Loucy (cell line): ENCODE measurements around the gene TNNT3.

Experiments used
- H2AFZ ChIP-seq: fragments of 200-600 bp; sonication (generic); 2 replicates; pipeline ENCODE4 v1.6.0; 2016; ENCODE audit warnings: antibody characterized with exemption, mild to moderate bottlenecking, low read length, moderate library complexity
- H3F3A ChIP-seq: fragments of 200-600 bp; 2 replicates; pipeline ENCODE4 v1.6.0; 2016; ENCODE audit warnings: antibody characterized with exemption, low read depth, mild to moderate bottlenecking
- H3K27me3 ChIP-seq: fragments of 200-600 bp; sonication (generic); 2 replicates; pipeline ENCODE4 v1.6.1; 2014; ENCODE audit warnings: low read length, mild to moderate bottlenecking; ENCODE audit not compliant: insufficient read depth, poor library complexity, severe bottlenecking
- H3K36me3 ChIP-seq: fragments of 200-600 bp; sonication (generic); 2 replicates; pipeline ENCODE4 v1.6.1; 2016; ENCODE audit warnings: low read length; ENCODE audit not compliant: insufficient read depth
- H3K4me1 ChIP-seq: fragments of 200-600 bp; sonication (generic); 2 replicates; pipeline ENCODE4 v1.5.1; 2014; ENCODE audit warnings: low read length, mild to moderate bottlenecking; ENCODE audit not compliant: insufficient read depth, poor library complexity, severe bottlenecking
- H3K4me2 ChIP-seq: fragments of 200-600 bp; sonication (generic); 2 replicates; pipeline ENCODE4 v1.6.0; 2014; ENCODE audit warnings: antibody characterized with exemption, low read length, low read depth, mild to moderate bottlenecking; ENCODE audit not compliant: poor library complexity, severe bottlenecking
- H3K4me3 ChIP-seq: fragments of 200-600 bp; sonication (generic); 2 replicates; pipeline ENCODE4 v1.5.1; 2014; ENCODE audit warnings: low read length, mild to moderate bottlenecking, mixed read lengths; ENCODE audit not compliant: poor library complexity, severe bottlenecking
- H3K79me2 ChIP-seq: fragments of 200-600 bp; sonication (generic); 2 replicates; pipeline ENCODE4 v1.6.1; 2014; ENCODE audit warnings: low read length; ENCODE audit not compliant: insufficient read depth
- H3K9ac ChIP-seq: fragments of 200-600 bp; sonication (generic); 2 replicates; pipeline ENCODE4 v1.6.0; 2014; ENCODE audit warnings: mild to moderate bottlenecking, low read depth, low read length, moderate library complexity; ENCODE audit not compliant: poor library complexity, severe bottlenecking
- H3K9me2 ChIP-seq: fragments of 200-600 bp; sonication (generic); replicated peaks from 2 replicates; pipeline ENCODE4 v1.6.1; 2016; ENCODE audit warnings: low read depth, low read length, mixed read lengths
- H3K9me3 ChIP-seq: fragments of 200-600 bp; sonication (generic); 2 replicates; pipeline ENCODE4 v1.6.1; 2014; ENCODE audit warnings: mild to moderate bottlenecking, antibody characterized with exemption, low read length, low read depth; ENCODE audit not compliant: insufficient read depth
- H4K20me1 ChIP-seq: fragments of 200-600 bp; sonication (generic); 2 replicates; pipeline ENCODE4 v1.6.0; 2014; ENCODE audit warnings: antibody characterized with exemption, low read length, mild to moderate bottlenecking; ENCODE audit not compliant: insufficient read depth, poor library complexity, severe bottlenecking
- CTCF ChIP-seq: fragments of 200-600 bp; sonication (generic); conservative IDR thresholded peaks from 2 replicates; pipeline ENCODE4 v1.5.1; 2014; ENCODE audit warnings: mild to moderate bottlenecking, antibody characterized with exemption, low read length
- EZH2phosphoT487 ChIP-seq: fragments of 200-600 bp; IDR thresholded peaks from 2 replicates; pipeline ENCODE4 v1.6.1; 2018; ENCODE audit warnings: antibody characterized with exemption, mild to moderate bottlenecking, moderate library complexity, borderline replicate concordance

TNNT3 gene

GRCh38 chr11:1919391-1920127 is at the start of gene TNNT3:
Gene TNNT3, plus strand, starts transcription at chr11:1919703. Its CDS starts 3,172 bp downstream, at chr11:1922875.
- Histone ChIP-seq H3F3A (no peaks in the 10 kb centered on the region), H4K20me1 (no peaks in the 10 kb centered on the region), H3K27me3 (no peaks in the 10 kb centered on the region)

GRCh38 chr11:1870326-1870696 is 49.2 kb upstream of the TNNT3 start:
- no peaks in the 10 kb centered on the region for H3K36me3 ChIP-seq
- H3K9me2 ChIP-seq, result no peaks in the 10 kb centered on the region
- no peaks in the 10 kb centered on the region for H3F3A ChIP-seq
- H3K79me2 ChIP-seq, result peaks cover 5% of the 10 kb centered on the region; the same call in 1 of the 2 replicates
- no peaks in the 10 kb centered on the region for H3K27me3 ChIP-seq
- TF ChIP-seq EZH2phosphoT487 (no peak), CTCF (no peak)
- peaks cover 4% of the 10 kb centered on the region for H4K20me1 ChIP-seq
- H3K9me3 ChIP-seq, result no peaks in the 10 kb centered on the region
- no peaks in the 10 kb centered on the region for H3K4me1 ChIP-seq
- no peak overlapping the region for H3K4me2 ChIP-seq
- no peak overlapping the region for H3K9ac ChIP-seq
- H2AFZ ChIP-seq, result no peak overlapping the region
- H3K4me3 ChIP-seq, result no peak overlapping the region

More at GRCh38 chr11:1919391-1920127, at the start of gene TNNT3:
- Histone ChIP-seq H3K4me2 (no peak within 1 kb of the TSS), H3K4me1 (peaks cover 9% of the 10 kb centered on the region), H3K9me2 (no peaks in the 10 kb centered on the region), H2AFZ (no peak within 1 kb of the TSS), H3K9ac (no peak within 1 kb of the TSS), H3K79me2 (no peaks in the 10 kb centered on the region), H3K9me3 (no peaks in the 10 kb centered on the region), H3K4me3 (no peak within 1 kb of the TSS), H3K36me3 (no peaks in the 10 kb centered on the region)
- TF ChIP-seq CTCF (no peak), EZH2phosphoT487 (no peak)

- TF ChIP-seq EZH2phosphoT487 (no peak), CTCF (no peak)
- Histone ChIP-seq H3F3A (no peaks in the 10 kb centered on the region), H4K20me1 (peaks cover 4% of the 10 kb centered on the region), H3K4me3 (no peak overlapping the region), H2AFZ (no peak overlapping the region), H3K9me3 (no peaks in the 10 kb centered on the region), H3K36me3 (no peaks in the 10 kb centered on the region), H3K4me1 (no peaks in the 10 kb centered on the region), H3K9me2 (no peaks in the 10 kb centered on the region), H3K79me2 (peaks cover 5% of the 10 kb centered on the region; the same call in 1 of the 2 replicates), H3K4me2 (no peak overlapping the region), H3K9ac (no peak overlapping the region), H3K27me3 (no peaks in the 10 kb centered on the region)
Measured at GRCh38 chr11:1870721-1871466, 48.6 kb upstream of the TNNT3 start.
